Activated B cell treated with CpG ODN at 0.5 μM for 24 hours (primary cell): Measurements from ENCODE around the gene DYRK1A. TPM values are rescaled to one million over a fixed set of nuclear protein-coding genes. Genes with fewer than 3 reads are reported as not detected.
A peak's percentile ranks its signal among the peaks of the same experiment; 100 is the strongest.

Source experiments
- ATAC-seq: fragments of 200-7000 bp; cut with Tn5 transposase; one replicate; pipeline ENCODE4 v1.10.0; 2021; ENCODE audit warnings: low read depth, mild to moderate bottlenecking, moderate library complexity
- CTCF ChIA-PET: fragments of 350-600 bp; sonication (Branson Sonifier 250); formaldehyde crosslinking; loops from one replicate; lab custom pipeline; 2021; ENCODE audit warnings: antibody characterized with exemption; lab: Charles Lee
- POLR2A ChIA-PET: fragments of 350-600 bp; sonication (Branson Sonifier 250); formaldehyde crosslinking; loops from one replicate; lab custom pipeline; 2021; ENCODE audit warnings: antibody characterized with exemption; lab: Charles Lee
- DNase-seq: peaks from one replicate; pipeline ENCODE4 v3.0.0; 2022
- H3K27ac Mint-ChIP-seq: one replicate; pipeline ENCODE4 v1.8.0; 2020; ENCODE audit warnings: mixed read lengths
- H3K27me3 Mint-ChIP-seq: one replicate; pipeline ENCODE4 v1.8.0; 2021; ENCODE audit warnings: mixed read lengths
- H3K36me3 Mint-ChIP-seq: one replicate; pipeline ENCODE4 v1.8.0; 2021; ENCODE audit warnings: low read depth, mixed read lengths
- H3K4me1 Mint-ChIP-seq: one replicate; pipeline ENCODE4 v1.8.0; 2021; ENCODE audit warnings: mixed read lengths
- H3K4me3 Mint-ChIP-seq: one replicate; pipeline ENCODE4 v1.8.0; 2020; ENCODE audit warnings: mild to moderate bottlenecking, mixed read lengths
- H3K9me3 Mint-ChIP-seq: one replicate; pipeline ENCODE4 v1.8.0; 2020; ENCODE audit warnings: mixed read lengths
- CTCF ChIP-seq: fragments of 200-600 bp; IDR thresholded peaks from one replicate; pipeline ENCODE4 v1.8.0; 2022; ENCODE audit warnings: antibody characterized with exemption, mild to moderate bottlenecking
- intact Hi-C: fragments of 100-400 bp; cut with micrococcal nuclease; formaldehyde crosslinking; loops from one replicate; pipeline ENCODE4 v1.15.1; 2024
- total RNA-seq: library from RNA; stranded (reverse); gene quantifications from 2 replicates; pipeline ENCODE4 v1.2.3, GENCODE V29; 2022

Gene DYRK1A
- total RNA-seq, 1 donor from 2014 or later, result 99.9 TPM

GRCh38 chr21:37413553-37414291 is 47.1 kb downstream of the DYRK1A start:
- intact Hi-C loops, result loop anchor here (2.0 to 5.0 kb wide), 3 partner anchors 15 to 41 kb away; no protein-coding TSS in a partner anchor
- Mint-ChIP-seq H3K4me3 (peak overlapping the region; percentile 9), H3K4me1 (peaks cover 85% of the 10 kb centered on the region), H3K36me3 (peaks cover 12% of the 10 kb centered on the region), H3K27me3 (no peaks in the 10 kb centered on the region), H3K9me3 (no peaks in the 10 kb centered on the region), H3K27ac (peak overlapping the region; percentile 42)
- peak; percentile 59 for ATAC-seq
- TF ChIP-seq CTCF, result no peak
- ChIA-PET POLR2A (interaction anchor here (0.9 kb wide), 1 partner anchor 146 kb away, joined by 3 read pairs; the partner anchor contains the start of gene VPS26C), CTCF (no interaction called here)
- DNase-seq, result no peak

DNA sequence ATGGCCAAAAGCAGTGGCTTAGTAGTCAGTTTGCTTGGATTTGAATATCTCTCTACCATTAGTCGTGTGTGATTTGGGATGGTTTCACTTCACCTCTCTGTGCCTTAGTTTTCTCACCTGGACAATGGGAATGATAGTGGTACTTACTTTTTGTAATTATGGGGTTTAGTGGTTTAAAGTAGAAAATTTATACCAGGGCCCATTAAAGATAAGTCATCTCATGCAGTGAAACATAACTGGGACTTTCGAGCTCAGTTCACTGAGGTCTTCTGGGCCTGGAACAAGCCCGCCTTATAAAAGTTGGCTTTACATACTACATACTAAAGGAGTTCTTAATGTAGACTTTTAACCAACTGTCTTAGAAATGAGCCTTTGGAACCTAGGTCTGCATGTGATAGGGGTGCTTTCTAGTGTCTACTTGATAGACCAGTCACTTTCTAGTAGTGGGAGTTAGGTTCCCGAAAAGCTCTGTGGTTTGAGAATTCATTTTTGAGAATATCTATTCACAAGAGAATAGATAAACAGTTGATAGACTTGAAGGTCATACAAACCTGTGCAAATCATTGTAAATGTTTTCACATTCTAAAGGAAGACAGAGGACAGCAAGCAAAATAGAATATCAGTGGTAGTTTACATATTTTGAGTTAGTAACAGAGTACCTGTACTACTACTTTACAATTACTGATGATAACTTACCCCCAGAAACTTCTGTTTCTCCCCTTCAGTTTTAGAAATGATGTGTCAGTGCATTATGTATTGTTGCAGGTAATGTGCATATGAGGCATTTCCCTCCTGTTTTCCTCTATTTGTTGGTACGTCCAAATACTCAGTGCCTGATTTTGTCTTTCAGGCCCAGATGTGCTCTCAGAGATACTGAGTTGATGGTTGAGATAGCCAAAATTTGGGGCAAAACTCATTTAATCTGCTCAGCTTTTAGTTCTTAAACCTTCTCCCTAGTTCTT is 48.0 kb downstream of the DYRK1A start:
- peaks cover 11% of the 10 kb centered on the region for H3K36me3 Mint-ChIP-seq
- DNase-seq, result no peak
- ChIA-PET POLR2A (interaction anchor here (1.2 to 1.6 kb wide), 2 partner anchors 33 to 48 kb away, joined by 3 to 4 read pairs; partner anchors contain the start of gene DYRK1A), CTCF (no interaction called here)
- H3K27me3 Mint-ChIP-seq, result no peaks in the 10 kb centered on the region
- no peak for TF ChIP-seq CTCF
- peaks cover 88% of the 10 kb centered on the region for H3K4me1 Mint-ChIP-seq
- intact Hi-C loops, result loop anchor here (5.0 kb wide), 2 partner anchors 33 to 42 kb away; no protein-coding TSS in a partner anchor
- H3K27ac Mint-ChIP-seq, result peak overlapping the region; percentile 30
- no peak for ATAC-seq
- peak overlapping the region; percentile 28 for H3K4me3 Mint-ChIP-seq
- no peaks in the 10 kb centered on the region for H3K9me3 Mint-ChIP-seq

GRCh38 chr21:37415939-37416338 is 49.4 kb downstream of the DYRK1A start:
- TF ChIP-seq CTCF, result no peak
- Mint-ChIP-seq H3K27me3 (no peaks in the 10 kb centered on the region), H3K9me3 (no peaks in the 10 kb centered on the region), H3K4me3 (no peak overlapping the region), H3K36me3 (peaks cover 13% of the 10 kb centered on the region), H3K4me1 (peaks cover 89% of the 10 kb centered on the region), H3K27ac (no peak overlapping the region)
- no peak for ATAC-seq
- POLR2A ChIA-PET, result interaction anchor here (1.2 to 1.6 kb wide), 2 partner anchors 34 to 50 kb away, joined by 3 to 4 read pairs; partner anchors contain the start of gene DYRK1A
- no peak for DNase-seq
- CTCF ChIA-PET, result no interaction called here
- intact Hi-C loops, result no loop called here

GRCh38 chr21:37416914-37417313 is 50.3 kb downstream of the DYRK1A start:
- peaks cover 19% of the 10 kb centered on the region for H3K36me3 Mint-ChIP-seq
- no peak overlapping the region for H3K27ac Mint-ChIP-seq
- H3K9me3 Mint-ChIP-seq, result no peaks in the 10 kb centered on the region
- peaks cover 82% of the 10 kb centered on the region for H3K4me1 Mint-ChIP-seq
- no peak overlapping the region for H3K4me3 Mint-ChIP-seq
- no peaks in the 10 kb centered on the region for H3K27me3 Mint-ChIP-seq
- ChIA-PET CTCF (interaction anchor here (1.0 kb wide), 1 partner anchor 16 kb away, joined by 3 read pairs; no protein-coding TSS in a partner anchor), POLR2A (interaction anchor here (1.0 kb wide), 1 partner anchor 44 kb away, joined by 3 read pairs; no protein-coding TSS in a partner anchor)
- intact Hi-C loops, result no loop called here
- DNase-seq, result no peak
- TF ChIP-seq CTCF, result no peak
- ATAC-seq, result no peak
